Spleen (tissue), 10 donors: ENCODE measurements around the gene PDAP1. TPM values are rescaled to one million over a fixed set of nuclear protein-coding genes. Genes with fewer than 3 reads are reported as not detected.

Experiments used
- polyA plus RNA-seq, 3 donors: library from polyadenylated mRNA; stranded (reverse); fragments of 200-250 nt; gene quantifications; one replicate each; pipeline ENCODE4 v1.2.1, GENCODE V29; 2013
- total RNA-seq, 7 donors: library from RNA; depleted of rRNA in 3 of 7; stranded (reverse); fragments of >200 nt in 3 of 7; fragmentation: NEBNext Ultra II Directional in 4 of 7; extraction: Animal tissue kit (Norgen Biotek cat#: 25700) in 4 of 7; gene quantifications; one replicate each; pipeline versions ENCODE4 v1.1.0 to v1.2.1, GENCODE V29; 2016 to 2021
- donor health status: healthy with polysubstance abuse.
- donor health status: DM: no; HTN: no; CAD: no; lungs with moderate emphysema.
- donor health status: DM: no; HTN: no; CAD: no.
- donor health status: Bipolar disorder and iron deficiency.
- donor health status: healthy.
- donor health status: DM: no; HTN: no; CAD: no.
- donor health status: DM: yes; HTN: yes; CAD: no.

The PDAP1 gene
- total and polyA plus RNA-seq, 10 donors = 28.1 to 117 (median 54.8) TPM

Other genes with a start within 250 kb of the PDAP1 start
- gene KPNA7, start 200.5 kb downstream of the PDAP1 start, total RNA-seq = not detected
- not detected for gene KPNA7, start 200.5 kb downstream of the PDAP1 start, polyA plus RNA-seq
- not detected for gene MYH16, start 135.8 kb downstream of the PDAP1 start, total RNA-seq
- not detected for gene MYH16, start 135.8 kb downstream of the PDAP1 start, polyA plus RNA-seq
- 100 to 1,000 TPM in 2 of 7 donors, 10 to 100 TPM in 5; 64.5 to 105 (median 91.6) TPM for gene ARPC1A, start 82.7 kb downstream of the PDAP1 start, total RNA-seq
- 100 to 1,000 TPM in 1 of 3 donors, 10 to 100 TPM in 2; 65.5 to 124 (median 71.7) TPM for gene ARPC1A, start 82.7 kb downstream of the PDAP1 start, polyA plus RNA-seq
- 100 to 1,000 TPM; 302 to 758 (median 363) TPM for gene ARPC1B, start 33.9 kb downstream of the PDAP1 start, total RNA-seq
- gene ARPC1B, start 33.9 kb downstream of the PDAP1 start, polyA plus RNA-seq = 100 to 1,000 TPM; 348 to 537 (median 472) TPM
- 10 to 100 TPM; 48.4 to 72.7 (median 65.7) TPM for gene BUD31, start 372 bp upstream of the PDAP1 start, total RNA-seq
- 100 to 1,000 TPM in 2 of 3 donors, 10 to 100 TPM in 1; 98.7 to 124 (median 112) TPM for gene BUD31, start 372 bp upstream of the PDAP1 start, polyA plus RNA-seq
- gene PTCD1, start 30.2 kb upstream of the PDAP1 start, total RNA-seq = 10 to 100 TPM in 1 of 7 donors, 1 to 10 TPM in 6; 4.0 to 17.5 (median 7.5) TPM
- gene PTCD1, start 30.2 kb upstream of the PDAP1 start, polyA plus RNA-seq = 1 to 10 TPM; 2.1 to 4.4 (median 3.2) TPM
- 10 to 100 TPM; 29.9 to 40.3 (median 35.1) TPM for gene CPSF4, start 30.3 kb upstream of the PDAP1 start, total RNA-seq
- 10 to 100 TPM; 28.7 to 49.6 (median 46.7) TPM for gene CPSF4, start 30.3 kb upstream of the PDAP1 start, polyA plus RNA-seq
- 100 to 1,000 TPM; 129 to 348 (median 166) TPM for gene ATP5MF, start 57.6 kb upstream of the PDAP1 start, total RNA-seq
- gene ATP5MF, start 57.6 kb upstream of the PDAP1 start, polyA plus RNA-seq = 100 to 1,000 TPM; 689 to 920 (median 827) TPM
- 10 to 100 TPM in 6 of 7 donors, 1 to 10 TPM in 1; 8.9 to 21.1 (median 13.6) TPM for gene ZNF789, start 64.3 kb upstream of the PDAP1 start, total RNA-seq
- 10 to 100 TPM; 10.7 to 22.5 (median 13.6) TPM for gene ZNF789, start 64.3 kb upstream of the PDAP1 start, polyA plus RNA-seq
- 10 to 100 TPM; 46.3 to 96.2 (median 52.0) TPM for gene ZNF394, start 91.7 kb upstream of the PDAP1 start, total RNA-seq
- 10 to 100 TPM; 25.8 to 37.5 (median 32.3) TPM for gene ZNF394, start 91.7 kb upstream of the PDAP1 start, polyA plus RNA-seq
- 10 to 100 TPM in 3 of 7 donors, 1 to 10 TPM in 4; 7.5 to 12.2 (median 9.2) TPM for gene ZKSCAN5, start 96.1 kb upstream of the PDAP1 start, total RNA-seq
- 1 to 10 TPM; 2.9 to 3.6 (median 3.0) TPM for gene ZKSCAN5, start 96.1 kb upstream of the PDAP1 start, polyA plus RNA-seq
- 1 to 10 TPM; 5.3 to 9.2 (median 6.1) TPM for gene FAM200A, start 143.5 kb upstream of the PDAP1 start, total RNA-seq
- 1 to 10 TPM; 4.9 to 5.5 (median 5.0) TPM for gene FAM200A, start 143.5 kb upstream of the PDAP1 start, polyA plus RNA-seq
- 100 to 1,000 TPM in 3 of 7 donors, 10 to 100 TPM in 4; 70.9 to 176 (median 98.2) TPM for gene ZNF655, start 150.0 kb upstream of the PDAP1 start, total RNA-seq
- 10 to 100 TPM; 34.5 to 56.1 (median 49.8) TPM for gene ZNF655, start 150.0 kb upstream of the PDAP1 start, polyA plus RNA-seq
- 1 to 10 TPM in 2 of 7 donors, under 1 TPM in 3, not detected in 2; 0.43 to 1.4 (median 0.77) TPM for gene TMEM225B, start 189.7 kb upstream of the PDAP1 start, total RNA-seq
- gene TMEM225B, start 189.7 kb upstream of the PDAP1 start, polyA plus RNA-seq = 1 to 10 TPM in 2 of 3 donors, under 1 TPM in 1; 0.91 to 1.6 (median 1.3) TPM
- 10 to 100 TPM; 18.7 to 30.8 (median 26.4) TPM for gene ZSCAN25, start 208.3 kb upstream of the PDAP1 start, total RNA-seq
- gene ZSCAN25, start 208.3 kb upstream of the PDAP1 start, polyA plus RNA-seq = 1 to 10 TPM; 3.8 to 7.2 (median 4.2) TPM